HepG2 (cell line): Measurements from ENCODE around the gene GMEB1. TPM values are rescaled to one million over a fixed set of nuclear protein-coding genes. Genes with fewer than 3 reads are reported as not detected.

Experiments used
- ARID3A ChIP-seq: IDR thresholded peaks from 2 replicates; pipeline ENCODE4 v1.6.1; 2012; ENCODE audit warnings: low read depth, low read length, improper control_type of control experiment
- MTF2 ChIP-seq: sonication (generic); formaldehyde crosslinking; IDR thresholded peaks from 2 replicates; pipeline ENCODE4 v1.5.0; 2020; ENCODE audit warnings: missing genetic modification reagents, borderline replicate concordance
- ZBTB38 ChIP-seq: sonication (generic); formaldehyde crosslinking; IDR thresholded peaks from 2 replicates; pipeline ENCODE4 v1.5.1; 2020; ENCODE audit warnings: mild to moderate bottlenecking, missing genetic modification reagents
- ZBTB44 ChIP-seq: sonication (generic); formaldehyde crosslinking; IDR thresholded peaks from 2 replicates; pipeline ENCODE4 v1.4.0; 2020; ENCODE audit warnings: missing genetic modification reagents
- ZNF567 ChIP-seq: sonication (generic); formaldehyde crosslinking; IDR thresholded peaks from 2 replicates; pipeline ENCODE4 v1.8.1; 2023; ENCODE audit warnings: mild to moderate bottlenecking, missing genetic modification reagents, borderline replicate concordance
- polyA plus RNA-seq, 8 experiments: library from polyadenylated mRNA; depleted of rRNA in 3 of 8; stranded (reverse) in 7 of 8; unstranded in 1 of 8; fragments of >200 nt; fragmentation: Illumina TruSeq in 4 of 8; extraction: Trizol in 4 of 8; gene quantifications; 2 replicates each; pipeline versions ENCODE4 v1.2.1 to v1.2.3, GENCODE V29; 2011 to 2016; ENCODE audit warnings: low read depth in 4 of 8, missing spikeins in 1 of 8, mixed read lengths in 1 of 8; ENCODE audit not compliant: insufficient read depth in 1 of 8
- total RNA-seq, 5 experiments: library from RNA; depleted of rRNA; stranded (reverse); fragments of >200 nt; fragmentation: Illumina TruSeq; extraction: Trizol; gene quantifications; 2 replicates each; pipeline ENCODE4 v1.2.3, GENCODE V29; 2016; ENCODE audit warnings: low read depth in 1 of 5
- TF ChIP-seq, protein P1 (sequence below): sonication (generic); formaldehyde crosslinking; IDR thresholded peaks from 2 replicates; pipeline ENCODE4 v1.4.0; 2020; ENCODE audit warnings: missing genetic modification reagents, low read depth, mild to moderate bottlenecking, borderline replicate concordance
- TF ChIP-seq, protein P2 (sequence below): sonication (generic); formaldehyde crosslinking; IDR thresholded peaks from 2 replicates; pipeline ENCODE4 v1.5.0; 2020; ENCODE audit warnings: missing genetic modification reagents
- TF ChIP-seq, protein P3 (sequence below): sonication (generic); formaldehyde crosslinking; IDR thresholded peaks from 2 replicates; pipeline ENCODE4 v1.5.1; 2020; ENCODE audit warnings: mild to moderate bottlenecking, missing genetic modification reagents, borderline replicate concordance

Gene GMEB1
- total and polyA plus RNA-seq, 2 of the 13 experiments (the other 11 are each of a cell fraction or from before 2014, with no cell fraction given): 3.0 to 6.0 TPM

- TF ChIP-seq ARID3A (no peak), ZBTB38 (CRISPR knock-in tag) (no peak), MTF2 (CRISPR knock-in tag) (no peak), ZNF567 (CRISPR knock-in tag) (no peak), ZBTB44 (CRISPR knock-in tag) (no peak)
- TF ChIP-seq, protein P1, sequence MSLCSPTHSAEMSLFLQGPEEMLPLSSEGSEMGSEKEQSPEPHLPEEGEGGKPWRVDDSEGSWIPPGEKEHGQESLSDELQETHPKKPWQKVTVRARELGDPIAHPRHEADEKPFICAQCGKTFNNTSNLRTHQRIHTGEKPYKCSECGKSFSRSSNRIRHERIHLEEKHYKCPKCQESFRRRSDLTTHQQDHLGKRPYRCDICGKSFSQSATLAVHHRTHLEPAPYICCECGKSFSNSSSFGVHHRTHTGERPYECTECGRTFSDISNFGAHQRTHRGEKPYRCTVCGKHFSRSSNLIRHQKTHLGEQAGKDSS (CRISPR knock-in tag): no peak
- TF ChIP-seq, protein P2, sequence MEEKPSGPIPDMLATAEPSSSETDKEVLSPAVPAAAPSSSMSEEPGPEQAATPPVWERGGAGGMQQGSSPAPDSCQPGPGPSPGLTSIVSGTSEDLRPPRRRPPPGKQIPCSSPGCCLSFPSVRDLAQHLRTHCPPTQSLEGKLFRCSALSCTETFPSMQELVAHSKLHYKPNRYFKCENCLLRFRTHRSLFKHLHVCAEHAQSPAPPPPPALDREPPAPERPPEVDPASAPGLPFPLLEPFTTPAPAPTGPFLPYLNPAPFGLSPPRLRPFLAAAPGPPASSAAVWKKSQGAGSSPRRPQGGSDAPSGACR (CRISPR knock-in tag): no peak
- TF ChIP-seq, protein P3, sequence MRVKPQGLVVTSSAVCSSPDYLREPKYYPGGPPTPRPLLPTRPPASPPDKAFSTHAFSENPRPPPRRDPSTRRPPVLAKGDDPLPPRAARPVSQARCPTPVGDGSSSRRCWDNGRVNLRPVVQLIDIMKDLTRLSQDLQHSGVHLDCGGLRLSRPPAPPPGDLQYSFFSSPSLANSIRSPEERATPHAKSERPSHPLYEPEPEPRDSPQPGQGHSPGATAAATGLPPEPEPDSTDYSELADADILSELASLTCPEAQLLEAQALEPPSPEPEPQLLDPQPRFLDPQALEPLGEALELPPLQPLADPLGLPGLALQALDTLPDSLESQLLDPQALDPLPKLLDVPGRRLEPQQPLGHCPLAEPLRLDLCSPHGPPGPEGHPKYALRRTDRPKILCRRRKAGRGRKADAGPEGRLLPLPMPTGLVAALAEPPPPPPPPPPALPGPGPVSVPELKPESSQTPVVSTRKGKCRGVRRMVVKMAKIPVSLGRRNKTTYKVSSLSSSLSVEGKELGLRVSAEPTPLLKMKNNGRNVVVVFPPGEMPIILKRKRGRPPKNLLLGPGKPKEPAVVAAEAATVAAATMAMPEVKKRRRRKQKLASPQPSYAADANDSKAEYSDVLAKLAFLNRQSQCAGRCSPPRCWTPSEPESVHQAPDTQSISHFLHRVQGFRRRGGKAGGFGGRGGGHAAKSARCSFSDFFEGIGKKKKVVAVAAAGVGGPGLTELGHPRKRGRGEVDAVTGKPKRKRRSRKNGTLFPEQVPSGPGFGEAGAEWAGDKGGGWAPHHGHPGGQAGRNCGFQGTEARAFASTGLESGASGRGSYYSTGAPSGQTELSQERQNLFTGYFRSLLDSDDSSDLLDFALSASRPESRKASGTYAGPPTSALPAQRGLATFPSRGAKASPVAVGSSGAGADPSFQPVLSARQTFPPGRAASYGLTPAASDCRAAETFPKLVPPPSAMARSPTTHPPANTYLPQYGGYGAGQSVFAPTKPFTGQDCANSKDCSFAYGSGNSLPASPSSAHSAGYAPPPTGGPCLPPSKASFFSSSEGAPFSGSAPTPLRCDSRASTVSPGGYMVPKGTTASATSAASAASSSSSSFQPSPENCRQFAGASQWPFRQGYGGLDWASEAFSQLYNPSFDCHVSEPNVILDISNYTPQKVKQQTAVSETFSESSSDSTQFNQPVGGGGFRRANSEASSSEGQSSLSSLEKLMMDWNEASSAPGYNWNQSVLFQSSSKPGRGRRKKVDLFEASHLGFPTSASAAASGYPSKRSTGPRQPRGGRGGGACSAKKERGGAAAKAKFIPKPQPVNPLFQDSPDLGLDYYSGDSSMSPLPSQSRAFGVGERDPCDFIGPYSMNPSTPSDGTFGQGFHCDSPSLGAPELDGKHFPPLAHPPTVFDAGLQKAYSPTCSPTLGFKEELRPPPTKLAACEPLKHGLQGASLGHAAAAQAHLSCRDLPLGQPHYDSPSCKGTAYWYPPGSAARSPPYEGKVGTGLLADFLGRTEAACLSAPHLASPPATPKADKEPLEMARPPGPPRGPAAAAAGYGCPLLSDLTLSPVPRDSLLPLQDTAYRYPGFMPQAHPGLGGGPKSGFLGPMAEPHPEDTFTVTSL (CRISPR knock-in tag): no peak
These were observed 7.3 kb downstream of the GMEB1 start (continued) for GRCh38 chr1:28675924-28676257.
